Neural cell (in vitro differentiated cells): ENCODE measurements around the gene ADORA1. TPM values are rescaled to one million over a fixed set of nuclear protein-coding genes. Genes with fewer than 3 reads are reported as not detected.

Experiments
- H2AFZ ChIP-seq: fragments of 200-600, 300-800 bp; sonication (generic), shearing (Covaris generic); 2 replicates; pipeline ENCODE4 v1.6.0; 2014; ENCODE audit warnings: low read depth, mild to moderate bottlenecking, antibody characterized with exemption, low read length, moderate library complexity
- H3F3A ChIP-seq: fragments of 200-600 bp; shearing (Covaris generic); 2 replicates; pipeline ENCODE4 v1.6.1; 2016; ENCODE audit warnings: mild to moderate bottlenecking, moderate library complexity, mixed read lengths, antibody characterized with exemption, low read length; ENCODE audit not compliant: insufficient read depth, poor library complexity, severe bottlenecking
- H3K27ac ChIP-seq: fragments of 200-600, 300-800 bp; sonication (generic), shearing (Covaris generic); 2 replicates; pipeline ENCODE4 v1.5.1; 2014; ENCODE audit warnings: mild to moderate bottlenecking, low read length, moderate library complexity
- H3K27me3 ChIP-seq: fragments of 300-800, 200-600 bp; sonication (generic), shearing (Covaris generic); 2 replicates; pipeline ENCODE4 v1.6.0; 2014; ENCODE audit warnings: mild to moderate bottlenecking, low read depth, low read length, moderate library complexity; ENCODE audit not compliant: insufficient read depth
- H3K36me3 ChIP-seq: fragments of 300-800, 200-600 bp; sonication (generic), shearing (Covaris generic); 2 replicates; pipeline ENCODE4 v1.5.1; 2014; ENCODE audit warnings: mild to moderate bottlenecking, antibody characterized with exemption, low read length, moderate library complexity; ENCODE audit not compliant: insufficient read depth
- H3K4me2 ChIP-seq: fragments of 300-800, 200-600 bp; sonication (generic), shearing (Covaris generic); 2 replicates; pipeline ENCODE4 v1.6.0; 2014; ENCODE audit warnings: mild to moderate bottlenecking, low read length
- H3K4me3 ChIP-seq: fragments of 300-800, 200-600 bp; sonication (generic), shearing (Covaris generic); 2 replicates; pipeline ENCODE4 v1.5.1; 2014; ENCODE audit warnings: mild to moderate bottlenecking, low read length, moderate library complexity
- H3K79me2 ChIP-seq: fragments of 200-600 bp; shearing (Covaris generic); replicated peaks from 2 replicates; pipeline ENCODE4 v1.6.0; 2014; ENCODE audit warnings: mild to moderate bottlenecking, low read length, moderate library complexity; ENCODE audit not compliant: insufficient read depth
- H3K9ac ChIP-seq: fragments of 300-800, 200-600 bp; sonication (generic), shearing (Covaris generic); 2 replicates; pipeline ENCODE4 v1.6.1; 2016; ENCODE audit warnings: mild to moderate bottlenecking, low read length, mixed read lengths
- H3K9me2 ChIP-seq: fragments of 200-600 bp; shearing (Covaris generic); 2 replicates; pipeline ENCODE4 v1.6.1; 2016; ENCODE audit warnings: mild to moderate bottlenecking, low read length, mixed read lengths; ENCODE audit not compliant: insufficient read depth
- H3K9me3 ChIP-seq: fragments of 200-600, 300-800 bp; sonication (generic), shearing (Covaris generic); 2 replicates; pipeline ENCODE4 v1.6.1; 2016; ENCODE audit warnings: mild to moderate bottlenecking, mixed run types, low read length, moderate library complexity, mixed read lengths
- H4K20me1 ChIP-seq: fragments of 200-600 bp; shearing (Covaris generic); 2 replicates; pipeline ENCODE4 v1.6.1; 2016; ENCODE audit warnings: mild to moderate bottlenecking, mixed run types; ENCODE audit not compliant: insufficient read depth
- EP300 ChIP-seq: fragments of 450-650 bp; conservative IDR thresholded peaks from 2 replicates; pipeline ENCODE4 v1.6.1; 2014; ENCODE audit warnings: antibody characterized with exemption, mild to moderate bottlenecking, moderate library complexity; ENCODE audit not compliant: poor library complexity, severe bottlenecking
- EZH2 ChIP-seq: fragments of 200-600, 300-800 bp; shearing (Covaris generic), sonication (generic); IDR thresholded peaks from 2 replicates; pipeline ENCODE4 v1.6.1; 2014; ENCODE audit warnings: antibody characterized with exemption, low read length, borderline replicate concordance, mild to moderate bottlenecking; ENCODE audit not compliant: insufficient read depth, poor library complexity, severe bottlenecking
- MXI1 ChIP-seq: fragments of 450-650 bp; conservative IDR thresholded peaks from 2 replicates; pipeline ENCODE4 v1.6.1; 2014; ENCODE audit warnings: antibody characterized with exemption, mild to moderate bottlenecking; ENCODE audit not compliant: poor library complexity, severe bottlenecking
- POLR2AphosphoS5 ChIP-seq: IDR thresholded peaks from 2 replicates; pipeline ENCODE4 v1.6.1; 2012
- RAD21 ChIP-seq: fragments of 450-650 bp; conservative IDR thresholded peaks from 2 replicates; pipeline ENCODE4 v1.6.1; 2014; ENCODE audit warnings: antibody characterized with exemption, mild to moderate bottlenecking, moderate library complexity
- SMC3 ChIP-seq: fragments of 450-650 bp; conservative IDR thresholded peaks from 2 replicates; pipeline ENCODE4 v1.6.1; 2014; ENCODE audit warnings: antibody characterized with exemption, mild to moderate bottlenecking, moderate library complexity; ENCODE audit not compliant: poor library complexity
- TAF1 ChIP-seq: IDR thresholded peaks from 2 replicates; pipeline ENCODE4 v1.6.1; 2012; ENCODE audit warnings: low read depth
- polyA plus RNA-seq: library from polyadenylated mRNA; depleted of rRNA; stranded (reverse); fragments of >200 nt; gene quantifications from 2 replicates; pipeline ENCODE4 v1.2.3, GENCODE V29; 2014
- TF ChIP-seq, protein P1 (sequence below): IDR thresholded peaks from 2 replicates; pipeline ENCODE4 v1.6.1; 2012; ENCODE audit warnings: borderline replicate concordance
- TF ChIP-seq, protein P2 (sequence below): fragments of 450-650 bp; IDR thresholded peaks from 2 replicates; pipeline ENCODE4 v1.5.1; 2014; ENCODE audit warnings: antibody characterized with exemption, mild to moderate bottlenecking, moderate library complexity; ENCODE audit not compliant: poor library complexity, severe bottlenecking

The ADORA1 gene
- polyA plus RNA-seq, 1 donor from 2014 or later, result 7.2 TPM

DNA sequence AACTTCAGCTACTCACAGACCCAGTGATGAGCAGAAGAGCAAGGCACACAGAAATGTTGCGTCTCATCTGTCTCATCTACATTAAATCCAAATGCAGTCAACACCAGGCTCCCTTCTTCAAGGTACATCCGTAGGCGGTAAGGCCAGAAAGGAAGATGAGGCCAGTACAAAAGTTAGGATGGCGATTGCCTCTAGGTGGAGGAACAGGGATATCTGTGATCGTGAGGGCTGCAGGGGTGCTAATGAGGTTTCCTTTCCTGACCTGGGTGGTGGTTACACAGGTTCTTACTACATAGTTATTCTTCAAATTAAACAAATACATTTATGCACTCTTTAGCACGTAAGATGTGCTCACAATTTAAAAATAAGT lies 49.5 kb downstream of the ADORA1 start:
- Histone ChIP-seq H3K4me2 (no peak overlapping the region), H3K27ac (no peak overlapping the region), H3K79me2 (no peaks in the 10 kb centered on the region), H3K4me3 (no peak overlapping the region), H3K9me2 (no peaks in the 10 kb centered on the region), H3K36me3 (no peaks in the 10 kb centered on the region), H4K20me1 (no peaks in the 10 kb centered on the region), H3F3A (no peaks in the 10 kb centered on the region), H3K9ac (no peak overlapping the region), H3K27me3 (no peaks in the 10 kb centered on the region), H3K9me3 (no peaks in the 10 kb centered on the region), H2AFZ (no peak overlapping the region)
- TF ChIP-seq RAD21 (no peak), EZH2 (no peak), SMC3 (no peak), TAF1 (no peak), POLR2AphosphoS5 (no peak), EP300 (no peak), MXI1 (no peak)
- TF ChIP-seq, protein P1, sequence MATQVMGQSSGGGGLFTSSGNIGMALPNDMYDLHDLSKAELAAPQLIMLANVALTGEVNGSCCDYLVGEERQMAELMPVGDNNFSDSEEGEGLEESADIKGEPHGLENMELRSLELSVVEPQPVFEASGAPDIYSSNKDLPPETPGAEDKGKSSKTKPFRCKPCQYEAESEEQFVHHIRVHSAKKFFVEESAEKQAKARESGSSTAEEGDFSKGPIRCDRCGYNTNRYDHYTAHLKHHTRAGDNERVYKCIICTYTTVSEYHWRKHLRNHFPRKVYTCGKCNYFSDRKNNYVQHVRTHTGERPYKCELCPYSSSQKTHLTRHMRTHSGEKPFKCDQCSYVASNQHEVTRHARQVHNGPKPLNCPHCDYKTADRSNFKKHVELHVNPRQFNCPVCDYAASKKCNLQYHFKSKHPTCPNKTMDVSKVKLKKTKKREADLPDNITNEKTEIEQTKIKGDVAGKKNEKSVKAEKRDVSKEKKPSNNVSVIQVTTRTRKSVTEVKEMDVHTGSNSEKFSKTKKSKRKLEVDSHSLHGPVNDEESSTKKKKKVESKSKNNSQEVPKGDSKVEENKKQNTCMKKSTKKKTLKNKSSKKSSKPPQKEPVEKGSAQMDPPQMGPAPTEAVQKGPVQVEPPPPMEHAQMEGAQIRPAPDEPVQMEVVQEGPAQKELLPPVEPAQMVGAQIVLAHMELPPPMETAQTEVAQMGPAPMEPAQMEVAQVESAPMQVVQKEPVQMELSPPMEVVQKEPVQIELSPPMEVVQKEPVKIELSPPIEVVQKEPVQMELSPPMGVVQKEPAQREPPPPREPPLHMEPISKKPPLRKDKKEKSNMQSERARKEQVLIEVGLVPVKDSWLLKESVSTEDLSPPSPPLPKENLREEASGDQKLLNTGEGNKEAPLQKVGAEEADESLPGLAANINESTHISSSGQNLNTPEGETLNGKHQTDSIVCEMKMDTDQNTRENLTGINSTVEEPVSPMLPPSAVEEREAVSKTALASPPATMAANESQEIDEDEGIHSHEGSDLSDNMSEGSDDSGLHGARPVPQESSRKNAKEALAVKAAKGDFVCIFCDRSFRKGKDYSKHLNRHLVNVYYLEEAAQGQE, result no peak
- TF ChIP-seq, protein P2, sequence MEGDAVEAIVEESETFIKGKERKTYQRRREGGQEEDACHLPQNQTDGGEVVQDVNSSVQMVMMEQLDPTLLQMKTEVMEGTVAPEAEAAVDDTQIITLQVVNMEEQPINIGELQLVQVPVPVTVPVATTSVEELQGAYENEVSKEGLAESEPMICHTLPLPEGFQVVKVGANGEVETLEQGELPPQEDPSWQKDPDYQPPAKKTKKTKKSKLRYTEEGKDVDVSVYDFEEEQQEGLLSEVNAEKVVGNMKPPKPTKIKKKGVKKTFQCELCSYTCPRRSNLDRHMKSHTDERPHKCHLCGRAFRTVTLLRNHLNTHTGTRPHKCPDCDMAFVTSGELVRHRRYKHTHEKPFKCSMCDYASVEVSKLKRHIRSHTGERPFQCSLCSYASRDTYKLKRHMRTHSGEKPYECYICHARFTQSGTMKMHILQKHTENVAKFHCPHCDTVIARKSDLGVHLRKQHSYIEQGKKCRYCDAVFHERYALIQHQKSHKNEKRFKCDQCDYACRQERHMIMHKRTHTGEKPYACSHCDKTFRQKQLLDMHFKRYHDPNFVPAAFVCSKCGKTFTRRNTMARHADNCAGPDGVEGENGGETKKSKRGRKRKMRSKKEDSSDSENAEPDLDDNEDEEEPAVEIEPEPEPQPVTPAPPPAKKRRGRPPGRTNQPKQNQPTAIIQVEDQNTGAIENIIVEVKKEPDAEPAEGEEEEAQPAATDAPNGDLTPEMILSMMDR, result no peak

DNA sequence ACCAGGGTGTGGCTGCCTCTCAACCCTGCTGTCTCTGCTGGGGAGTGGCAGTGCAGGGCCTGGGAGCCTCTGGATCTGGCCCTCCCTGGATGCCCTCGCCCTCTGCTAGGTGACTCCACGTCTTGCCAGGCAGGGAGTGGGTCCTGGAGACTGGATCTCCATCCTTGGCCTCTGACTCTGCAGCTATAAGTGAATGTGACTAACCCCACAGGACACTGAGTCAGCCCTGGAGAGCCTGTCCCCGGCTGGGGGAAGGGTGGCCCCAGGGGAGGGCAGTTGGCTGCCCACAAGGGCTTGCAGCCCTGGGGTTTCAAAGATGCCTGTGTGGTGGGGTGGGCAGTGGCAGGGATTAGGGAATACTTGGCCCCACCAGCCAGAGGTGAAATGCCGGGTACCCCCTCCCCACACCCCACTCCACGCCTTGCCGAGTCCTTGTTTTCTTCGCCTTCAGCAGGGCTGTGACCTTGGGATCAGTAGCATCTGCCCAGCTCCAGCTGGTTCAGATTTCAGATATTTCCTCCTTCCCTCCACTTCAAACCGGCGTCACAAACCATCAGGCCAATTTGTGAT lies 50.0 kb downstream of the ADORA1 start:
- no peak overlapping the region for H2AFZ ChIP-seq
- H3K79me2 ChIP-seq, result no peaks in the 10 kb centered on the region
- no peaks in the 10 kb centered on the region for H3K36me3 ChIP-seq
- TF ChIP-seq MXI1, result no peak
- TF ChIP-seq, protein P1, result no peak
- no peak for TF ChIP-seq EZH2
- no peak for TF ChIP-seq EP300
- TF ChIP-seq RAD21, result no peak
- no peak for TF ChIP-seq POLR2AphosphoS5
- no peak for TF ChIP-seq TAF1
- TF ChIP-seq SMC3, result no peak
- TF ChIP-seq, protein P2, result no peak
- no peak overlapping the region for H3K27ac ChIP-seq
- no peak overlapping the region for H3K4me2 ChIP-seq
- no peak overlapping the region for H3K4me3 ChIP-seq
- H3F3A ChIP-seq, result no peaks in the 10 kb centered on the region
- H3K9ac ChIP-seq, result no peak overlapping the region
- H3K27me3 ChIP-seq, result no peaks in the 10 kb centered on the region
- no peaks in the 10 kb centered on the region for H3K9me2 ChIP-seq
- no peaks in the 10 kb centered on the region for H3K9me3 ChIP-seq
- H4K20me1 ChIP-seq, result no peaks in the 10 kb centered on the region
